Natural killer cell (primary cell): ENCODE measurements around the gene PPP1R3F. TPM values are rescaled to one million over a fixed set of nuclear protein-coding genes. Genes with fewer than 3 reads are reported as not detected.

Experiments
- ATAC-seq, 3 donors: fragments of 150-1000 bp in 2 of 3; fragments of 200-7000 bp in 1 of 3; cut with Tn5 transposase; 1 replicate in 1 of 3; 2 replicates in 2 of 3; pipeline ENCODE4 v1.10.0; 2021; ENCODE audit warnings: mild to moderate bottlenecking in 2 of 3, moderate library complexity in 2 of 3
- DNase-seq, 2 donors: peaks; one replicate each; pipeline versions ENCODE4 v3.0.0 to v3.0.0-alpha.2; 2013 to 2021; ENCODE audit warnings: mixed read lengths in 1 of 2
- H3K27ac ChIP-seq: one replicate; pipeline ENCODE4 v1.5.1; 2013; ENCODE audit warnings: mild to moderate bottlenecking, low read length
- H3K27me3 ChIP-seq: one replicate; pipeline ENCODE4 v1.6.1; 2013; ENCODE audit warnings: low read length; ENCODE audit not compliant: control insufficient read depth, insufficient read depth
- H3K36me3 ChIP-seq: one replicate; pipeline ENCODE4 v1.6.1; 2013; ENCODE audit warnings: low read length; ENCODE audit not compliant: control insufficient read depth, insufficient read depth
- H3K4me1 ChIP-seq: one replicate; pipeline ENCODE4 v1.6.1; 2013; ENCODE audit warnings: low read length; ENCODE audit not compliant: control insufficient read depth, insufficient read depth
- H3K4me3 ChIP-seq: one replicate; pipeline ENCODE4 v1.5.1; 2013; ENCODE audit warnings: low read length
- H3K9me3 ChIP-seq: one replicate; pipeline ENCODE4 v1.6.1; 2013; ENCODE audit warnings: low read length; ENCODE audit not compliant: control insufficient read depth, insufficient read depth
- H3K27ac Mint-ChIP-seq, 2 donors: one replicate each; pipeline ENCODE4 v1.8.0; 2022; ENCODE audit warnings: mild to moderate bottlenecking in 2 of 2, mixed read lengths in 2 of 2, moderate library complexity in 1 of 2
- H3K27me3 Mint-ChIP-seq, 2 donors: one replicate each; pipeline ENCODE4 v1.8.0; 2022; ENCODE audit warnings: low read depth in 2 of 2, mixed read lengths in 2 of 2
- H3K36me3 Mint-ChIP-seq: one replicate; pipeline ENCODE4 v1.8.0; 2022; ENCODE audit warnings: mixed read lengths
- H3K4me1 Mint-ChIP-seq, 2 donors: one replicate each; pipeline ENCODE4 v1.8.0; 2022; ENCODE audit warnings: mixed read lengths in 2 of 2
- H3K4me3 Mint-ChIP-seq: one replicate; pipeline ENCODE4 v1.8.0; 2022; ENCODE audit warnings: mild to moderate bottlenecking, moderate library complexity, mixed read lengths
- H3K9me3 Mint-ChIP-seq, 2 donors: one replicate each; pipeline ENCODE4 v1.8.0; 2022; ENCODE audit warnings: mixed read lengths in 2 of 2
- WGBS: methylation state at CpG from one replicate; pipeline ENCODE4 v1.1.7; 2013; ENCODE audit warnings: missing lambda C conversion rate; ENCODE audit not compliant: insufficient coverage; 5-methylcytosine and 5-hydroxymethylcytosine counted together
- intact Hi-C: fragments of 100-400 bp; cut with micrococcal nuclease; formaldehyde crosslinking; loops from one replicate; pipeline ENCODE4 v1.14.2; 2022
- total RNA-seq, 4 donors: library from RNA; stranded (reverse); fragments of 120-200 nt in 1 of 4; gene quantifications; one replicate each; pipeline versions ENCODE4 v1.2.3 to v1.2.4, GENCODE V29; 2013 to 2022
- TF ChIP-seq, protein P1 (sequence below): fragments of 200-600 bp; IDR thresholded peaks from one replicate; pipeline ENCODE4 v1.8.0; 2022; ENCODE audit warnings: antibody characterized with exemption

The PPP1R3F gene, protein sequence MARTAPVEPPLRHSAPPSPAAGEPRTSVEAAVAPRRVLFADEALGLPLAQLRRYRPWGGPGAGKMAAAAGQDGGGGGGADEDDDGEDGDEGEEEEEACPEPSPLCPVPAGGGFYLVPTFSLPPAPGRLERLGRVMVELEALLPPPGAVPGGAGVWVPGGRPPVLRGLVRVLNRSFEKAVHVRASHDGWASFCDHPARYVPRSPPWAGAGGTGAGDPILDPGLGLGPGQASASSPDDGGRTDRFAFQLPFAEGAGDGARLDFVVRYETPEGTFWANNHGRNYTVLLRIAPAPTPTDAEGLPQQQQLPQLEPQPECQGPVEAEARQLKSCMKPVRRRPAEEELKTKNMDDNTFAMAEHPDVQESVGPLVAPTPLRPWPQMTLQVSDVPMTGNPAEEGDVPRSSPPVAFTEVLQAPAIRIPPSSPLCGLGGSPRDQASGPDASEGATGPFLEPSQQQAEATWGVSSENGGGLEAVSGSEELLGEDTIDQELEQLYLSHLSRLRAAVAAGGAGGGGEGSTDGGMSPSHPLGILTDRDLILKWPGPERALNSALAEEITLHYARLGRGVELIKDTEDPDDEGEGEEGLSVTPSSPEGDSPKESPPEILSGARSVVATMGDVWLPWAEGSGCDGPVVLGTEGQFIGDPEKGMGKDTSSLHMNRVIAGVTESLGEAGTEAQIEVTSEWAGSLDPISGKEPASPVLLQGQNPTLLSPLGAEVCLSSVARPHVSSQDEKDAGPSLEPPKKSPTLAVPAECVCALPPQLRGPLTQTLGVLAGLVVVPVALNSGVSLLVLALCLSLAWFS
- total RNA-seq = 1 to 10 TPM; 2.9 to 4.3 (median 3.6) TPM
- total RNA-seq (2013) = 4.7 TPM

DNA sequence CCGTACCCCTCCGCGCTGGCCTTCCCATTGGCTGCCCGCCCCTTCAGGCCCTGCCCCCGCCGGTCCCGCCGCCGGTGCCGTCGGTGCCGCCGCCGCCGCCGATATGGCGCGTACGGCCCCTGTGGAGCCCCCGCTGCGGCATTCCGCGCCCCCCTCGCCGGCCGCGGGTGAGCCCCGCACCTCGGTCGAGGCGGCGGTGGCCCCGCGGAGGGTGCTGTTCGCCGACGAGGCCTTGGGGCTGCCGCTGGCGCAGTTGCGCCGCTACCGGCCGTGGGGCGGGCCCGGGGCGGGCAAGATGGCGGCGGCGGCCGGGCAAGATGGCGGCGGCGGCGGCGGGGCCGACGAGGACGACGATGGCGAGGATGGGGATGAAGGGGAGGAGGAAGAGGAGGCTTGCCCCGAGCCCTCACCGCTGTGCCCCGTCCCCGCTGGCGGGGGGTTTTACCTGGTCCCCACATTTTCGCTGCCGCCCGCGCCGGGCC lies at the start of gene PPP1R3F:
Gene PPP1R3F, plus strand, starts transcription at position 27 of the 482 bp plus-strand sequence. Its CDS starts 77 bp downstream, at position 104.
- H3K4me3 ChIP-seq = peak within 1 kb of the TSS; percentile 92
- H3K4me1 ChIP-seq = peaks cover 54% of the 10 kb centered on the region
- TF ChIP-seq, protein P1, sequence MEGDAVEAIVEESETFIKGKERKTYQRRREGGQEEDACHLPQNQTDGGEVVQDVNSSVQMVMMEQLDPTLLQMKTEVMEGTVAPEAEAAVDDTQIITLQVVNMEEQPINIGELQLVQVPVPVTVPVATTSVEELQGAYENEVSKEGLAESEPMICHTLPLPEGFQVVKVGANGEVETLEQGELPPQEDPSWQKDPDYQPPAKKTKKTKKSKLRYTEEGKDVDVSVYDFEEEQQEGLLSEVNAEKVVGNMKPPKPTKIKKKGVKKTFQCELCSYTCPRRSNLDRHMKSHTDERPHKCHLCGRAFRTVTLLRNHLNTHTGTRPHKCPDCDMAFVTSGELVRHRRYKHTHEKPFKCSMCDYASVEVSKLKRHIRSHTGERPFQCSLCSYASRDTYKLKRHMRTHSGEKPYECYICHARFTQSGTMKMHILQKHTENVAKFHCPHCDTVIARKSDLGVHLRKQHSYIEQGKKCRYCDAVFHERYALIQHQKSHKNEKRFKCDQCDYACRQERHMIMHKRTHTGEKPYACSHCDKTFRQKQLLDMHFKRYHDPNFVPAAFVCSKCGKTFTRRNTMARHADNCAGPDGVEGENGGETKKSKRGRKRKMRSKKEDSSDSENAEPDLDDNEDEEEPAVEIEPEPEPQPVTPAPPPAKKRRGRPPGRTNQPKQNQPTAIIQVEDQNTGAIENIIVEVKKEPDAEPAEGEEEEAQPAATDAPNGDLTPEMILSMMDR = no peak
- H3K9me3 Mint-ChIP-seq = no peaks in the 10 kb centered on the region
- peak; percentile 11 to 22 (median 18) for ATAC-seq
- H3K9me3 ChIP-seq = no peaks in the 10 kb centered on the region
- under 1% methylated on average over 70 of the region's 70 CpGs for WGBS
- peak within 1 kb of the TSS; percentile 95 to 96 for H3K27ac Mint-ChIP-seq
- H3K27ac ChIP-seq = peak within 1 kb of the TSS; percentile 100
- H3K36me3 ChIP-seq = no peaks in the 10 kb centered on the region
- peak within 1 kb of the TSS; percentile 90 for H3K4me3 Mint-ChIP-seq
- peaks cover 36 to 49% of the 10 kb centered on the region in 2 donors for H3K4me1 Mint-ChIP-seq
- H3K27me3 ChIP-seq = no peaks in the 10 kb centered on the region
- H3K36me3 Mint-ChIP-seq = no peaks in the 10 kb centered on the region
- intact Hi-C loops = loop anchor here (1.0 kb wide), 2 partner anchors 39 to 70 kb away; partner anchors contain the start of gene SYP
- DNase-seq = no peak
- H3K27me3 Mint-ChIP-seq = no peaks in the 10 kb centered on the region

DNA sequence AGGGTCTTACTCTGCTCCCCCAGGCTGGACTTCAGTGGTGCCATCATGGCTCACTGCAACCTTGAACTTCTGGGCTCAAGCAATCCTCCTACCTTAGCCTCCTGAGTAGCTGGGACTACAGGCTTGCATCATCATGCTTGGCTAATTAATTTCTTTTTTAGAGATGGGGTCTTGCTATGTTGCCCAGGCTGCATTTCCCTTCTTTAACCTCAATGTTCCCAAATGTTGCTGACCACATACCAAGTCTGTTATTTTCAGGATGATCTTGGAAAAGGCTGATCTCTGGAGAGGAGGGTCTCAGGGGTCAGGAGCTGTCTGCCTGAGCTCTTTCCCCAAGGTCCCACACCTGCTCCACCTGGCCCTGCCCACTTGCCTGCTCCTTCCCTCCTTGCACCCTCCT lies 49.5 kb upstream of the PPP1R3F start:
- Histone ChIP-seq H3K4me3 (no peak overlapping the region), H3K9me3 (no peaks in the 10 kb centered on the region), H3K27me3 (no peaks in the 10 kb centered on the region), H3K27ac (no peak overlapping the region), H3K4me1 (no peaks in the 10 kb centered on the region), H3K36me3 (no peaks in the 10 kb centered on the region)
- no peak overlapping the region for H3K27ac Mint-ChIP-seq
- H3K4me1 Mint-ChIP-seq = peaks cover 0 to 6% of the 10 kb centered on the region in 2 donors
- no peak for ATAC-seq
- peaks cover 7 to 9% of the 10 kb centered on the region in 2 donors for H3K27me3 Mint-ChIP-seq
- H3K36me3 Mint-ChIP-seq = no peaks in the 10 kb centered on the region
- TF ChIP-seq, protein P1 = no peak
- H3K9me3 Mint-ChIP-seq = no peaks in the 10 kb centered on the region
- no peak for DNase-seq
- no peak overlapping the region for H3K4me3 Mint-ChIP-seq
- intact Hi-C loops = no loop called here

DNA sequence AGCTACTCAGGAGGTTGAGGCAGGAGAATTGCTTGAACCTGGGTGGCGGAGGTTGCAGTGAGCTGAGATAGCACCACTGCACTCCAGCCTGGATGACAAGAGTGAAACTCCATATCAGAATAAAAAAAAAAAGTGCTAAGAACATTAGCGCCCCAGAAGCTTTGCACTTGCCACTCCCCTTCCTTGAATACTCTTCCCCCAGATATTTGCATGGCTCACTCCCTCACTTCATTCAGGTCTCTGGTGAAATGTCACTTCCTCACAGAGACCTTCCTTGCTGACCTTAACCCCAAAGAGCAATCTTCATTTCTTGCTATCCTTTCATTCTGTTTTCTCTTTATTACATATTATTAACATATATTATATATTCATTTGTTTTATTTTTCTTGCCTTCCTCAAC lies 47.7 kb upstream of the PPP1R3F start:
- Mint-ChIP-seq H3K36me3 (no peaks in the 10 kb centered on the region), H3K4me1 (peaks cover 0 to 6% of the 10 kb centered on the region in 2 donors), H3K9me3 (no peaks in the 10 kb centered on the region), H3K27me3 (peaks cover 7 to 9% of the 10 kb centered on the region in 2 donors), H3K4me3 (no peak overlapping the region), H3K27ac (no peak overlapping the region)
- Histone ChIP-seq H3K27ac (no peak overlapping the region), H3K9me3 (no peaks in the 10 kb centered on the region), H3K4me3 (no peak overlapping the region), H3K36me3 (no peaks in the 10 kb centered on the region), H3K4me1 (no peaks in the 10 kb centered on the region), H3K27me3 (no peaks in the 10 kb centered on the region)
- TF ChIP-seq, protein P1 = no peak
- ATAC-seq = no peak
- no peak for DNase-seq
- intact Hi-C loops = no loop called here
- WGBS = 64% methylated on average over 2 of the region's 2 CpGs
